Stimulated activated CD4-positive, alpha-beta T cell treated with anti-CD3 and anti-CD28 coated beads, Interleukin-4, amount 100 ng/mL, for 4 hours (primary cell): Measurements from ENCODE around the gene AGAP2.
"Not testable (repeated sequence)": the region's sequence is repeated elsewhere in the genome, so short reads cannot be mapped to it uniquely, and the experiment has no call there.

ENCODE experiments used
- DNase-seq, 2 experiments: peaks; one replicate each; pipeline ENCODE4 v3.0.0-alpha.2; 2020

Gene AGAP2

GRCh38 chr12:57735198-57735855 lies 3.2 kb downstream of the AGAP2 start:
- no peak for DNase-seq

GRCh38 chr12:57734591-57734990 lies 4.0 kb downstream of the AGAP2 start:
- no peak for DNase-seq

- no peak for DNase-seq
These were observed 4.6 kb downstream of the AGAP2 start for GRCh38 chr12:57733928-57734327.

- DNase-seq = no peak
These were observed 5.6 kb downstream of the AGAP2 start for GRCh38 chr12:57732726-57733593.

GRCh38 chr12:57732270-57732669 lies 6.3 kb downstream of the AGAP2 start:
- DNase-seq = no peak

- no peak for DNase-seq
These were observed 7.0 kb downstream of the AGAP2 start for GRCh38 chr12:57731411-57732080.

GRCh38 chr12:57730336-57731067 lies 8.0 kb downstream of the AGAP2 start:
- DNase-seq = no peak

GRCh38 chr12:57729321-57729844 lies 9.2 kb downstream of the AGAP2 start:
- DNase-seq = no peak

GRCh38 chr12:57727758-57728395 lies 10.7 kb downstream of the AGAP2 start:
- no peak for DNase-seq

- DNase-seq = no peak
These were observed 11.4 kb downstream of the AGAP2 start for GRCh38 chr12:57726884-57727757.

- DNase-seq = no peak
These were observed 12.2 kb downstream of the AGAP2 start for GRCh38 chr12:57726151-57726883.

GRCh38 chr12:57725851-57726150 lies 12.7 kb downstream of the AGAP2 start:
- DNase-seq = no peak

GRCh38 chr12:57724936-57725740 lies 13.4 kb downstream of the AGAP2 start:
- no peak for DNase-seq

- DNase-seq = no peak
These were observed 14.3 kb downstream of the AGAP2 start for GRCh38 chr12:57724003-57724935.

- no peak for DNase-seq
These were observed 14.9 kb downstream of the AGAP2 start for GRCh38 chr12:57723630-57723962.

- no peak for DNase-seq
These were observed 15.6 kb downstream of the AGAP2 start for GRCh38 chr12:57722716-57723629.

- DNase-seq = not testable (repeated sequence)
These were observed 16.5 kb downstream of the AGAP2 start for GRCh38 chr12:57721846-57722608.
